Activated B cell treated with CpG ODN at 0.5 μM for 24 hours (primary cell): ENCODE data around the gene SOCS3. TPM values are rescaled to one million over a fixed set of nuclear protein-coding genes. Genes with fewer than 3 reads are reported as not detected.

Experiments used
- ATAC-seq: fragments of 200-7000 bp; cut with Tn5 transposase; one replicate; pipeline ENCODE4 v1.10.0; 2021; ENCODE audit warnings: low read depth, mild to moderate bottlenecking, moderate library complexity
- CTCF ChIA-PET: fragments of 350-600 bp; sonication (Branson Sonifier 250); formaldehyde crosslinking; loops from one replicate; lab custom pipeline; 2021; ENCODE audit warnings: antibody characterized with exemption; lab: Charles Lee
- POLR2A ChIA-PET: fragments of 350-600 bp; sonication (Branson Sonifier 250); formaldehyde crosslinking; loops from one replicate; lab custom pipeline; 2021; ENCODE audit warnings: antibody characterized with exemption; lab: Charles Lee
- DNase-seq: peaks from one replicate; pipeline ENCODE4 v3.0.0; 2022
- H3K27ac Mint-ChIP-seq: one replicate; pipeline ENCODE4 v1.8.0; 2020; ENCODE audit warnings: mixed read lengths
- H3K27me3 Mint-ChIP-seq: one replicate; pipeline ENCODE4 v1.8.0; 2021; ENCODE audit warnings: mixed read lengths
- H3K36me3 Mint-ChIP-seq: one replicate; pipeline ENCODE4 v1.8.0; 2021; ENCODE audit warnings: low read depth, mixed read lengths
- H3K4me1 Mint-ChIP-seq: one replicate; pipeline ENCODE4 v1.8.0; 2021; ENCODE audit warnings: mixed read lengths
- H3K4me3 Mint-ChIP-seq: one replicate; pipeline ENCODE4 v1.8.0; 2020; ENCODE audit warnings: mild to moderate bottlenecking, mixed read lengths
- H3K9me3 Mint-ChIP-seq: one replicate; pipeline ENCODE4 v1.8.0; 2020; ENCODE audit warnings: mixed read lengths
- CTCF ChIP-seq: fragments of 200-600 bp; IDR thresholded peaks from one replicate; pipeline ENCODE4 v1.8.0; 2022; ENCODE audit warnings: antibody characterized with exemption, mild to moderate bottlenecking
- intact Hi-C: fragments of 100-400 bp; cut with micrococcal nuclease; formaldehyde crosslinking; loops from one replicate; pipeline ENCODE4 v1.15.1; 2024
- total RNA-seq: library from RNA; stranded (reverse); gene quantifications from 2 replicates; pipeline ENCODE4 v1.2.3, GENCODE V29; 2022

The SOCS3 gene
- total RNA-seq, 1 donor from 2014 or later: 79.9 TPM

DNA sequence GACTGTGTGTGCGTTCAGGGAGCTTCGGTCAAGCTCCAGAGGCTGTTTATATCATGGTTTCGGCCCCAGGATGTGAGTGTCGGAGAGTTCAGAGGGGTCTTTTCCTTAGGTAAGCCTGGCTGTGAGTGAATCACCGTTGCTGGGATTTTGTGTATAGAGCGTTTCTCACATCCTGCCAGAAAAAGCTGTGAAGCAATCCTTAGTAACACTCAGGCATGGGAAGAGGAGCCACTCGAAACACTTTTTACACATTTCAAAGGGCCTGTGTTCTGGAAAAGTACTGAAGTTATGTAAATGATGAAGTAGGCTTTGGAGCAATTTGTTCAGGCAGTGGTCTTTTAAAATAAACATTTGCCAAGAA lies 19.2 kb upstream of the SOCS3 start:
- peaks cover 51% of the 10 kb centered on the region for H3K4me1 Mint-ChIP-seq
- no peaks in the 10 kb centered on the region for H3K9me3 Mint-ChIP-seq
- ChIA-PET CTCF (interaction anchor here (1.4 kb wide), 1 partner anchor 91 kb away, joined by 3 read pairs; no protein-coding TSS in a partner anchor), POLR2A (interaction anchor here (0.6 to 0.7 kb wide), 3 partner anchors 29 to 259 kb away, joined by 3 to 6 read pairs (median 4); no protein-coding TSS in a partner anchor)
- H3K36me3 Mint-ChIP-seq: peaks cover 15% of the 10 kb centered on the region
- no peak for TF ChIP-seq CTCF
- no peak for DNase-seq
- ATAC-seq: no peak
- intact Hi-C loops: no loop called here
- H3K27me3 Mint-ChIP-seq: no peaks in the 10 kb centered on the region
- H3K4me3 Mint-ChIP-seq: peak overlapping the region; percentile 92
- peak overlapping the region; percentile 77 for H3K27ac Mint-ChIP-seq

GRCh38 chr17:78378225-78379130 lies 18.6 kb upstream of the SOCS3 start, which contains the start of gene PGS1:
Gene PGS1 (plus strand): TSS chr17:78378649. CDS start chr17:78378666, 17 bp downstream.
- H3K9me3 Mint-ChIP-seq: no peaks in the 10 kb centered on the region
- no peak for TF ChIP-seq CTCF
- ChIA-PET POLR2A (no interaction called here), CTCF (interaction anchor here (1.4 to 1.6 kb wide), 2 partner anchors 18 to 90 kb away, joined by 3 to 6 read pairs; no protein-coding TSS in a partner anchor)
- intact Hi-C loops: loop anchor here (1.0 kb wide), 1 partner anchor 18 kb away; the partner anchor contains the start of gene SOCS3
- H3K27me3 Mint-ChIP-seq: no peaks in the 10 kb centered on the region
- ATAC-seq: peak; percentile 65
- peak; percentile 80 for DNase-seq
- peaks cover 45% of the 10 kb centered on the region for H3K4me1 Mint-ChIP-seq
- H3K36me3 Mint-ChIP-seq: peaks cover 15% of the 10 kb centered on the region
- peak within 1 kb of the TSS; percentile 77 for H3K27ac Mint-ChIP-seq
- H3K4me3 Mint-ChIP-seq: peak within 1 kb of the TSS; percentile 92

DNA sequence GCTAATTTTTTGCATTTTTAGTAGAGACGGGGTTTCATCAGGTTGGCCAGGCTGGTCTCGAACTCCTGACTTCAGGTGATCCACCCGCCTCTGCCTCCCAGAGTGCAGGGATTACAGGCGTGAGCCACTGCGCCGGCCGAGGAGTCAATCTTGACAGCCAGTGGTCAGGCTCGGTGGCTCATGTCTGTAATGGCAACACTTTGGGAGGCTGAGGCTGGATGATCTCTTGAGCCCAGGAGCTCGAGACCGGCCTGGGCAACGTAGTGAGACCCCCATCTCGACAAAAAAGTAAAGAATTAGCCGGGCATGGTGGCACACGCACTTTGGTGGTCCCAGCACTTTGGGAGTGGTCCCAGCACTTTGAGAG lies 18.0 kb upstream of the SOCS3 start:
- ChIA-PET POLR2A (interaction anchor here (0.6 kb wide), 1 partner anchor 1849 kb away, joined by 3 read pairs; no protein-coding TSS in a partner anchor), CTCF (interaction anchor here (1.4 to 1.6 kb wide), 2 partner anchors 17 to 89 kb away, joined by 3 to 6 read pairs; no protein-coding TSS in a partner anchor)
- ATAC-seq: no peak
- intact Hi-C loops: loop anchor here (1.0 kb wide), 1 partner anchor 18 kb away; the partner anchor contains the start of gene SOCS3
- H3K36me3 Mint-ChIP-seq: peaks cover 15% of the 10 kb centered on the region
- DNase-seq: no peak
- H3K27me3 Mint-ChIP-seq: no peaks in the 10 kb centered on the region
- TF ChIP-seq CTCF: no peak
- H3K4me1 Mint-ChIP-seq: peaks cover 39% of the 10 kb centered on the region
- H3K9me3 Mint-ChIP-seq: no peaks in the 10 kb centered on the region
- H3K4me3 Mint-ChIP-seq: peak overlapping the region; percentile 92
- H3K27ac Mint-ChIP-seq: peak overlapping the region; percentile 46

DNA sequence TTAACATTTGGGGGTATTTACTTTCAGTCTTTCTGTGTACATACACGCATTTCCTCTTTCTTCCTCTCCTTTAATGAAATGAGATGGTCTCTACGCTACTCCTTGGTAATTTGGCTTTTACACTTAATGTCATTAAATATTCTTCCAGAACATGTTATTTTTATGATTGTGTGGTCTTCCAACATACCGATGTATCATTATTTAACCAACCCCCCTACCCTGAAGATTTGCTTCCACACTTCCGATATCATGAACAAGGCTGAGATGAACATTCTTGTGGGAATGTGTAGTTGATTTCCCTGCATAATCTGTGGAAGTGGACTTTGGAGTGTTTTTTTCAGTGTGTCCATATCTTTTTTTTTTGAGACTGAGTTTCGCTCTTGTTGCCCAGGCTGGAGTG lies 16.3 kb upstream of the SOCS3 start:
- CTCF ChIA-PET: no interaction called here
- Mint-ChIP-seq H3K9me3 (no peaks in the 10 kb centered on the region), H3K4me3 (no peak overlapping the region), H3K27ac (no peak overlapping the region), H3K27me3 (no peaks in the 10 kb centered on the region), H3K36me3 (peaks cover 6% of the 10 kb centered on the region), H3K4me1 (peaks cover 24% of the 10 kb centered on the region)
- POLR2A ChIA-PET: no interaction called here
- DNase-seq: no peak
- TF ChIP-seq CTCF: no peak
- ATAC-seq: no peak
- intact Hi-C loops: no loop called here
